ENCODE results near the gene CNGB1.
"Not testable (repeated sequence)": the region's sequence is repeated elsewhere in the genome, so short reads cannot be mapped to it uniquely, and the experiment has no call there.

The CNGB1 gene

GRCh38 chr16:57872764-57873163 is 98.2 kb downstream of the CNGB1 start:
- not testable (repeated sequence) for H2AK5ac ChIP-seq (ENCODE audit: low read length); H2BK120ac ChIP-seq (ENCODE audit: insufficient read depth, low read length, poor library complexity); H3K23ac ChIP-seq (ENCODE audit: low read length); H4K12ac ChIP-seq (ENCODE audit: low read depth, low read length); H3K4me2 ChIP-seq (ENCODE audit: low read length); H3K79me1 ChIP-seq (ENCODE audit: low read length); H2AFZ ChIP-seq (ENCODE audit: insufficient read depth, low read length, poor library complexity); H3K14ac ChIP-seq (ENCODE audit: low read length); H3K27me3 ChIP-seq (ENCODE audit: insufficient read depth, low read length); H3K36me3 ChIP-seq (ENCODE audit: control insufficient read depth in 1 of 2, insufficient read depth in 2 of 2, low read length in 2 of 2); H3K4me1 ChIP-seq (ENCODE audit: control insufficient read depth in 1 of 2, insufficient read depth in 2 of 2, low read length in 2 of 2); H3K79me2 ChIP-seq (ENCODE audit: control insufficient read depth, insufficient read depth, low read length, poor library complexity); H3K4me3 ChIP-seq (ENCODE audit: low read depth, low read length); H3K27ac ChIP-seq (ENCODE audit: low read depth, low read length); H3K9ac ChIP-seq (ENCODE audit: low read length); H3K9me3 ChIP-seq (ENCODE audit: insufficient read depth, low read depth, low read length); H2BK5ac ChIP-seq (ENCODE audit: low read depth, low read length, poor library complexity); H4K91ac ChIP-seq (ENCODE audit: low read depth, low read length); H3K18ac ChIP-seq (ENCODE audit: low read length); H4K8ac ChIP-seq (ENCODE audit: low read depth, low read length); H2BK12ac ChIP-seq (ENCODE audit: low read length); H3K4ac ChIP-seq (ENCODE audit: low read depth, low read length)
- peak; percentile 82 to 84 for DNase-seq
- WGBS (ENCODE audit: extremely low coverage, insufficient coverage, insufficient read length): no CpG with 5 or more reads among the region's 12 CpGs

- Histone ChIP-seq H3K18ac (ENCODE audit: low read length) (no peak overlapping the region), H3K9me3 (ENCODE audit: insufficient read depth, low read depth, low read length) (no peaks in the 10 kb centered on the region), H2AK5ac (ENCODE audit: low read length) (no peak overlapping the region), H4K12ac (ENCODE audit: low read depth, low read length) (no peak overlapping the region), H3K9ac (ENCODE audit: low read length) (no peak overlapping the region), H3K14ac (ENCODE audit: low read length) (no peak overlapping the region), H3K4ac (ENCODE audit: low read depth, low read length) (no peak overlapping the region), H4K91ac (ENCODE audit: low read depth, low read length) (no peak overlapping the region), H3K36me3 (ENCODE audit: control insufficient read depth in 1 of 2, insufficient read depth in 2 of 2, low read length in 2 of 2) (no peaks in the 10 kb centered on the region), H3K4me1 (ENCODE audit: control insufficient read depth in 1 of 2, insufficient read depth in 2 of 2, low read length in 2 of 2) (no peaks in the 10 kb centered on the region), H3K4me3 (ENCODE audit: low read depth, low read length) (no peak overlapping the region), H2BK120ac (ENCODE audit: insufficient read depth, low read length, poor library complexity) (no peak overlapping the region), H2BK12ac (ENCODE audit: low read length) (no peak overlapping the region), H4K8ac (ENCODE audit: low read depth, low read length) (no peak overlapping the region), H3K79me2 (ENCODE audit: control insufficient read depth, insufficient read depth, low read length, poor library complexity) (no peaks in the 10 kb centered on the region), H2AFZ (ENCODE audit: insufficient read depth, low read length, poor library complexity) (no peak overlapping the region), H3K23ac (ENCODE audit: low read length) (no peak overlapping the region), H3K27me3 (ENCODE audit: insufficient read depth, low read length) (no peaks in the 10 kb centered on the region), H3K4me2 (ENCODE audit: low read length) (no peak overlapping the region), H3K79me1 (ENCODE audit: low read length) (no peaks in the 10 kb centered on the region), H3K27ac (ENCODE audit: low read depth, low read length) (no peak overlapping the region), H2BK5ac (ENCODE audit: low read depth, low read length, poor library complexity) (no peak overlapping the region)
- WGBS (ENCODE audit: extremely low coverage, insufficient coverage, insufficient read length): no CpG with 5 or more reads among the region's 1 CpG
- peak in 1 of 2 donors; percentile 77 for DNase-seq
Measured at GRCh38 chr16:57871456-57871855, 99.5 kb downstream of the CNGB1 start.

GRCh38 chr16:57870753-57871454 is 100.0 kb downstream of the CNGB1 start:
- Histone ChIP-seq H3K4me2 (ENCODE audit: low read length) (no peak overlapping the region), H4K12ac (ENCODE audit: low read depth, low read length) (no peak overlapping the region), H2BK5ac (ENCODE audit: low read depth, low read length, poor library complexity) (no peak overlapping the region), H3K9ac (ENCODE audit: low read length) (no peak overlapping the region), H3K27ac (ENCODE audit: low read depth, low read length) (no peak overlapping the region), H2BK120ac (ENCODE audit: insufficient read depth, low read length, poor library complexity) (no peak overlapping the region), H3K23ac (ENCODE audit: low read length) (no peak overlapping the region), H4K91ac (ENCODE audit: low read depth, low read length) (no peak overlapping the region), H3K18ac (ENCODE audit: low read length) (no peak overlapping the region), H4K8ac (ENCODE audit: low read depth, low read length) (no peak overlapping the region), H3K4me1 (ENCODE audit: control insufficient read depth in 1 of 2, insufficient read depth in 2 of 2, low read length in 2 of 2) (no peaks in the 10 kb centered on the region), H3K79me2 (ENCODE audit: control insufficient read depth, insufficient read depth, low read length, poor library complexity) (no peaks in the 10 kb centered on the region), H3K9me3 (ENCODE audit: insufficient read depth, low read depth, low read length) (no peaks in the 10 kb centered on the region), H3K27me3 (ENCODE audit: insufficient read depth, low read length) (no peaks in the 10 kb centered on the region), H2AK5ac (ENCODE audit: low read length) (no peak overlapping the region), H3K79me1 (ENCODE audit: low read length) (no peaks in the 10 kb centered on the region), H3K14ac (ENCODE audit: low read length) (no peak overlapping the region), H2BK12ac (ENCODE audit: low read length) (no peak overlapping the region), H3K4me3 (ENCODE audit: low read depth, low read length) (no peak overlapping the region), H3K36me3 (ENCODE audit: control insufficient read depth in 1 of 2, insufficient read depth in 2 of 2, low read length in 2 of 2) (no peaks in the 10 kb centered on the region), H2AFZ (ENCODE audit: insufficient read depth, low read length, poor library complexity) (no peak overlapping the region), H3K4ac (ENCODE audit: low read depth, low read length) (no peak overlapping the region)
- no CpG with 5 or more reads among the region's 7 CpGs for WGBS (ENCODE audit: extremely low coverage, insufficient coverage, insufficient read length)
- DNase-seq: no peak

- H3K4ac ChIP-seq (ENCODE audit: low read depth, low read length): no peak overlapping the region
- H4K12ac ChIP-seq (ENCODE audit: low read depth, low read length): no peak overlapping the region
- H3K4me1 ChIP-seq (ENCODE audit: control insufficient read depth in 1 of 2, insufficient read depth in 2 of 2, low read length in 2 of 2): no peaks in the 10 kb centered on the region
- H3K27ac ChIP-seq (ENCODE audit: low read depth, low read length): no peak overlapping the region
- no peaks in the 10 kb centered on the region for H3K36me3 ChIP-seq (ENCODE audit: control insufficient read depth in 1 of 2, insufficient read depth in 2 of 2, low read length in 2 of 2)
- no peak overlapping the region for H3K9ac ChIP-seq (ENCODE audit: low read length)
- H3K23ac ChIP-seq (ENCODE audit: low read length): no peak overlapping the region
- H2AFZ ChIP-seq (ENCODE audit: insufficient read depth, low read length, poor library complexity): no peak overlapping the region
- H3K14ac ChIP-seq (ENCODE audit: low read length): no peak overlapping the region
- DNase-seq: peak; percentile 48 to 56
- H4K8ac ChIP-seq (ENCODE audit: low read depth, low read length): no peak overlapping the region
- H3K27me3 ChIP-seq (ENCODE audit: insufficient read depth, low read length): no peaks in the 10 kb centered on the region
- no peak overlapping the region for H2BK120ac ChIP-seq (ENCODE audit: insufficient read depth, low read length, poor library complexity)
- no peak overlapping the region for H2BK12ac ChIP-seq (ENCODE audit: low read length)
- no peak overlapping the region for H4K91ac ChIP-seq (ENCODE audit: low read depth, low read length)
- no peaks in the 10 kb centered on the region for H3K79me2 ChIP-seq (ENCODE audit: control insufficient read depth, insufficient read depth, low read length, poor library complexity)
- H3K4me3 ChIP-seq (ENCODE audit: low read depth, low read length): no peak overlapping the region
- no peak overlapping the region for H2BK5ac ChIP-seq (ENCODE audit: low read depth, low read length, poor library complexity)
- no peak overlapping the region for H3K4me2 ChIP-seq (ENCODE audit: low read length)
- H3K79me1 ChIP-seq (ENCODE audit: low read length): no peaks in the 10 kb centered on the region
- H2AK5ac ChIP-seq (ENCODE audit: low read length): no peak overlapping the region
- H3K9me3 ChIP-seq (ENCODE audit: insufficient read depth, low read depth, low read length): no peaks in the 10 kb centered on the region
- WGBS (ENCODE audit: extremely low coverage, insufficient coverage, insufficient read length): no CpG with 5 or more reads among the region's 13 CpGs
- no peak overlapping the region for H3K18ac ChIP-seq (ENCODE audit: low read length)
Measured at GRCh38 chr16:57868913-57869520, 101.9 kb downstream of the CNGB1 start.

Data from trophoblast cell (in vitro differentiated cells and primary cell).